ENCODE measurements around the gene C6orf47.

GRCh38 chr6:31620586-31621319 is 39.8 kb downstream of the C6orf47 start, which contains the start of gene PRRC2A:
- TF ChIP-seq GATA3 (IDR thresholded peaks at IDR 0.05; ENCODE audit: low read depth, low read length), result no peak
- TF ChIP-seq GATA2 (IDR thresholded peaks at IDR 0.05; ENCODE audit: low read depth, low read length), result no peak

Measured in SH-SY5Y (cell line).